SK-N-SH treated with all-trans-retinoic acid at 6 μM for 48 hours (cell line): ENCODE measurements around the gene SDCCAG8.

ENCODE experiments used
- ATAC-seq: fragments of 200-7000 bp; cut with Tn5 transposase; 3 replicates; pipeline ENCODE4 v1.9.1; 2020; ENCODE audit warnings: mild to moderate bottlenecking, moderate library complexity
- ARNTL ChIP-seq: fragments of 450-650 bp; formaldehyde crosslinking; IDR thresholded peaks from 2 replicates; pipeline ENCODE4 v1.5.0; 2020; ENCODE audit warnings: low read depth, mild to moderate bottlenecking, moderate library complexity, borderline replicate concordance
- BACH2 ChIP-seq: fragments of 250-450 bp; sonication (Bioruptor Pico); IDR thresholded peaks from 2 replicates; pipeline ENCODE4 v1.9.0; 2021; ENCODE audit warnings: mild to moderate bottlenecking, borderline replicate concordance
- CREB5 ChIP-seq: fragments of 250-450 bp; sonication (Bioruptor Pico); IDR thresholded peaks from 2 replicates; pipeline ENCODE4 v1.5.1; 2020; ENCODE audit warnings: low read depth, mild to moderate bottlenecking, moderate library complexity
- CSDC2 ChIP-seq: fragments of 250-450 bp; sonication (Bioruptor Pico); IDR thresholded peaks from 2 replicates; pipeline ENCODE4 v1.5.0; 2020; ENCODE audit warnings: mild to moderate bottlenecking, moderate library complexity
- CSRNP3 ChIP-seq: fragments of 250-450 bp; sonication (Bioruptor Pico); IDR thresholded peaks from 2 replicates; pipeline ENCODE4 v1.5.1; 2021; ENCODE audit warnings: mild to moderate bottlenecking, moderate library complexity
- ESRRG ChIP-seq: fragments of 250-450 bp; sonication (Bioruptor Pico); IDR thresholded peaks from 2 replicates; pipeline ENCODE4 v1.6.1; 2021; ENCODE audit warnings: mild to moderate bottlenecking
- GLIS3 ChIP-seq: fragments of 250-450 bp; sonication (Bioruptor Pico); IDR thresholded peaks from 2 replicates; pipeline ENCODE4 v1.5.0; 2020; ENCODE audit warnings: mild to moderate bottlenecking, moderate library complexity
- ISL1 ChIP-seq: fragments of 250-450 bp; sonication (Bioruptor Pico); IDR thresholded peaks from 2 replicates; pipeline ENCODE4 v2.1.2; 2022; ENCODE audit warnings: mild to moderate bottlenecking, moderate library complexity
- PPARA ChIP-seq: fragments of 250-450 bp; sonication (Bioruptor Pico); IDR thresholded peaks from 2 replicates; pipeline ENCODE4 v1.5.0; 2020; ENCODE audit warnings: mild to moderate bottlenecking, borderline replicate concordance
- RARB ChIP-seq: fragments of 250-450 bp; sonication (Bioruptor Pico); IDR thresholded peaks from 2 replicates; pipeline ENCODE4 v1.8.0; 2021; ENCODE audit warnings: mild to moderate bottlenecking, moderate library complexity
- SNAI2 ChIP-seq: fragments of 250-450 bp; sonication (Bioruptor Pico); IDR thresholded peaks from 2 replicates; pipeline ENCODE4 v1.5.0; 2020; ENCODE audit warnings: mild to moderate bottlenecking, moderate library complexity
- TCF4 ChIP-seq: fragments of 250-450 bp; sonication (Bioruptor Pico); IDR thresholded peaks from 2 replicates; pipeline ENCODE4 v1.8.0; 2021; ENCODE audit warnings: mild to moderate bottlenecking, moderate library complexity, borderline replicate concordance
- ZC3H10 ChIP-seq: fragments of 250-450 bp; sonication (Bioruptor Pico); IDR thresholded peaks from 2 replicates; pipeline ENCODE4 v1.5.1; 2021; ENCODE audit warnings: mild to moderate bottlenecking, moderate library complexity
- ZFP3 ChIP-seq: fragments of 250-450 bp; sonication (Bioruptor Pico); IDR thresholded peaks from 2 replicates; pipeline ENCODE4 v1.5.0; 2020; ENCODE audit warnings: mild to moderate bottlenecking, moderate library complexity
- ZFP30 ChIP-seq: fragments of 450-650 bp; formaldehyde crosslinking; IDR thresholded peaks from 2 replicates; pipeline ENCODE4 v1.5.0; 2022; ENCODE audit warnings: mild to moderate bottlenecking, moderate library complexity
- ZNF565 ChIP-seq: fragments of 450-650 bp; formaldehyde crosslinking; conservative IDR thresholded peaks from 2 replicates; pipeline ENCODE4 v1.5.0; 2020; ENCODE audit warnings: low read depth, mild to moderate bottlenecking, moderate library complexity
- ZNF8 ChIP-seq: fragments of 450-650 bp; formaldehyde crosslinking; IDR thresholded peaks from 2 replicates; pipeline ENCODE4 v1.5.0; 2020; ENCODE audit warnings: mild to moderate bottlenecking, moderate library complexity

Gene SDCCAG8

GRCh38 chr1:243487649-243488227 is 231.9 kb downstream of the SDCCAG8 start:
- ATAC-seq = no peak
- TF ChIP-seq ZNF565 (CRISPR knock-in tag) (no peak), CSDC2 (CRISPR knock-in tag) (no peak), ZFP3 (CRISPR knock-in tag) (no peak), ESRRG (CRISPR knock-in tag) (no peak), CREB5 (CRISPR knock-in tag) (no peak), ISL1 (CRISPR knock-in tag) (no peak), ZNF8 (CRISPR knock-in tag) (no peak), ZC3H10 (no peak)

GRCh38 chr1:243488459-243489157 is 232.8 kb downstream of the SDCCAG8 start:
- ATAC-seq = no peak
- TF ChIP-seq ZNF8 (CRISPR knock-in tag) (no peak), CREB5 (CRISPR knock-in tag) (no peak), PPARA (CRISPR knock-in tag) (no peak), TCF4 (CRISPR knock-in tag) (no peak), ISL1 (CRISPR knock-in tag) (no peak), ZFP3 (CRISPR knock-in tag) (no peak)

- no peak for TF ChIP-seq ZNF565 (CRISPR knock-in tag)
- no peak for ATAC-seq
Observed at GRCh38 chr1:243489158-243489527, 233.3 kb downstream of the SDCCAG8 start.

GRCh38 chr1:243489681-243490546 is 234.1 kb downstream of the SDCCAG8 start:
- ATAC-seq = no peak
- TF ChIP-seq CSDC2 (CRISPR knock-in tag) (no peak), ZNF8 (CRISPR knock-in tag) (no peak), CSRNP3 (no peak), BACH2 (CRISPR knock-in tag) (no peak), ARNTL (CRISPR knock-in tag) (no peak), SNAI2 (CRISPR knock-in tag) (no peak), TCF4 (CRISPR knock-in tag) (no peak), RARB (CRISPR knock-in tag) (no peak), ESRRG (CRISPR knock-in tag) (no peak), ZFP30 (CRISPR knock-in tag) (no peak)

GRCh38 chr1:243490748-243491686 is 235.2 kb downstream of the SDCCAG8 start:
- TF ChIP-seq ZNF565 (CRISPR knock-in tag) (no peak), ZFP3 (CRISPR knock-in tag) (no peak), GLIS3 (no peak), RARB (CRISPR knock-in tag) (no peak), TCF4 (CRISPR knock-in tag) (no peak)
- TF ChIP-seq, all 23 proteins: peak for 0
- ATAC-seq = peak; percentile 55
